ENCODE results near the gene EPB41L4A.

DNA sequence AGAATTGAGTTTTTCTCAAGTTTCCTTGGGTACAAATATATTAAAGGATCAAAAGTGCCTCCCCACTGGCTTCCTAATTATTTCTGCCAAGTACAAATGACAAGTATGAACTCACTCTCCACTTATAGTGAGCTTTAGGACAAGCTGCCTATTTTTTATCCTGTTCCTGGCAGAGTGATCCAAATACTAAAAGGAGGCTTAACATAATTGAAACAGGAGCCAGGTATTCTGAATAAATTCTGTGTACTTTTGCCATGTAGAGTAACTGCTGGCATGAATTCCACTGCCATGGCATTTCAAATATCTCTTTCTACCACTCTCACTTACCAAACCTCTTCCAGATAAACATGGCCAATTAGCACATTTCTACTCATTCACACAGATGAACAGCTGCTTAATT, 171.1 kb downstream of the EPB41L4A start:
- no peak for TF ChIP-seq POLR2A (IDR thresholded peaks at IDR 0.05)
- TF ChIP-seq, protein P1, sequence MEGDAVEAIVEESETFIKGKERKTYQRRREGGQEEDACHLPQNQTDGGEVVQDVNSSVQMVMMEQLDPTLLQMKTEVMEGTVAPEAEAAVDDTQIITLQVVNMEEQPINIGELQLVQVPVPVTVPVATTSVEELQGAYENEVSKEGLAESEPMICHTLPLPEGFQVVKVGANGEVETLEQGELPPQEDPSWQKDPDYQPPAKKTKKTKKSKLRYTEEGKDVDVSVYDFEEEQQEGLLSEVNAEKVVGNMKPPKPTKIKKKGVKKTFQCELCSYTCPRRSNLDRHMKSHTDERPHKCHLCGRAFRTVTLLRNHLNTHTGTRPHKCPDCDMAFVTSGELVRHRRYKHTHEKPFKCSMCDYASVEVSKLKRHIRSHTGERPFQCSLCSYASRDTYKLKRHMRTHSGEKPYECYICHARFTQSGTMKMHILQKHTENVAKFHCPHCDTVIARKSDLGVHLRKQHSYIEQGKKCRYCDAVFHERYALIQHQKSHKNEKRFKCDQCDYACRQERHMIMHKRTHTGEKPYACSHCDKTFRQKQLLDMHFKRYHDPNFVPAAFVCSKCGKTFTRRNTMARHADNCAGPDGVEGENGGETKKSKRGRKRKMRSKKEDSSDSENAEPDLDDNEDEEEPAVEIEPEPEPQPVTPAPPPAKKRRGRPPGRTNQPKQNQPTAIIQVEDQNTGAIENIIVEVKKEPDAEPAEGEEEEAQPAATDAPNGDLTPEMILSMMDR (IDR thresholded peaks at IDR 0.05) = no peak

All from transverse colon (tissue), 3 donors.